Measurements from ENCODE around the gene PIK3C3.

Gene PIK3C3

DNA sequence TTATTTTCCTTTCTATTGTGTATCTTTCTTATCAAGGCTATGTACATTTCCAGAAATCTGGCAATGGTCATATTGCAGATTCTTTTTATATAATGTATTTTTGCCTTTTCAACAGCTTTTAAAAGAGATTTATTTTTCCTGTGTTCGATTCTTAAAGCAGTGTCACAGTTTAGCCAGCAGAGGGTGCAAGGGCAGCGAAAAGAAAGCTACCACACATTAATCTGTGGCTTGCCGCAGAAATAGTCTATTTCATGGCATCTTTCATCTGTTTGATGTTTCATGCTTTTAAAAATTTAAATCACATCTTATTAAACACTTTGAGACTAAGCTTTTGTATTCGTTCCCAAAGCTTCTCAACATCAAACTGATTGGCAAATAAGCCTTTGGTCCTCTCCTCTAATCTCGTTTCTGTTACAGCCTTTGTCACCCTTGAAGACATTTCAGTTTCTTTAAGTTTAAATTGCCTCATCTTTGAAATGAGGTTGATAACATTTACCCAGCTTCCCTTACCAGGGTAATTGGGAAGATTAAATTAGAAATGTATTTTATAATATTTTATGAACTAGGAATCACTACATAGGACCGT lies 73.3 kb downstream of the PIK3C3 start:
- TF ChIP-seq, protein P1, sequence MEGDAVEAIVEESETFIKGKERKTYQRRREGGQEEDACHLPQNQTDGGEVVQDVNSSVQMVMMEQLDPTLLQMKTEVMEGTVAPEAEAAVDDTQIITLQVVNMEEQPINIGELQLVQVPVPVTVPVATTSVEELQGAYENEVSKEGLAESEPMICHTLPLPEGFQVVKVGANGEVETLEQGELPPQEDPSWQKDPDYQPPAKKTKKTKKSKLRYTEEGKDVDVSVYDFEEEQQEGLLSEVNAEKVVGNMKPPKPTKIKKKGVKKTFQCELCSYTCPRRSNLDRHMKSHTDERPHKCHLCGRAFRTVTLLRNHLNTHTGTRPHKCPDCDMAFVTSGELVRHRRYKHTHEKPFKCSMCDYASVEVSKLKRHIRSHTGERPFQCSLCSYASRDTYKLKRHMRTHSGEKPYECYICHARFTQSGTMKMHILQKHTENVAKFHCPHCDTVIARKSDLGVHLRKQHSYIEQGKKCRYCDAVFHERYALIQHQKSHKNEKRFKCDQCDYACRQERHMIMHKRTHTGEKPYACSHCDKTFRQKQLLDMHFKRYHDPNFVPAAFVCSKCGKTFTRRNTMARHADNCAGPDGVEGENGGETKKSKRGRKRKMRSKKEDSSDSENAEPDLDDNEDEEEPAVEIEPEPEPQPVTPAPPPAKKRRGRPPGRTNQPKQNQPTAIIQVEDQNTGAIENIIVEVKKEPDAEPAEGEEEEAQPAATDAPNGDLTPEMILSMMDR (IDR thresholded peaks at IDR 0.05; ENCODE audit: low read depth, low read length, missing control alignments): peak; percentile 81
- H3K4me3 ChIP-seq (replicated peaks; ENCODE audit: low read depth, low read length): no peak overlapping the region
- DNase-seq (ENCODE audit: extremely low read depth, low read depth): no peak

DNA sequence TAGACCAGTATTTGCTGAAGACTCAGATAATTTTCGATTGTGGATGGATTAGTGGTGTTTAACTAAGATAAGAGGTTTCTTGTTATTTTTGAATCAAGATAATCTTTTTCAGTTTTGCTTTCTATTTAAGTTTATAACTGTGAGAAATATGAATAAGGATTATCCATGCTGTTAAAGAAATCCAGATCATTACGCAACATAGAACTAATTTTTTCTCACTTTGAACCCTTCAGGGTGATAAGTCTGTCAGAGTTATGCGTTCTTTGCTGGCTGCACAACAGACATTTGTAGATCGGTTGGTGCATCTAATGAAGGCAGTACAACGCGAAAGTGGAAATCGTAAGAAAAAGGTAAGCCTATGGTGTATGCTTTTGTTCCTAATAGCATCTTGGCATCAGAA lies 74.1 kb downstream of the PIK3C3 start:
- no peak overlapping the region for H3K4me3 ChIP-seq (replicated peaks; ENCODE audit: low read depth, low read length)
- TF ChIP-seq, protein P1 (IDR thresholded peaks at IDR 0.05; ENCODE audit: low read depth, low read length, missing control alignments): no peak
- no peak for DNase-seq (ENCODE audit: extremely low read depth, low read depth)

DNA sequence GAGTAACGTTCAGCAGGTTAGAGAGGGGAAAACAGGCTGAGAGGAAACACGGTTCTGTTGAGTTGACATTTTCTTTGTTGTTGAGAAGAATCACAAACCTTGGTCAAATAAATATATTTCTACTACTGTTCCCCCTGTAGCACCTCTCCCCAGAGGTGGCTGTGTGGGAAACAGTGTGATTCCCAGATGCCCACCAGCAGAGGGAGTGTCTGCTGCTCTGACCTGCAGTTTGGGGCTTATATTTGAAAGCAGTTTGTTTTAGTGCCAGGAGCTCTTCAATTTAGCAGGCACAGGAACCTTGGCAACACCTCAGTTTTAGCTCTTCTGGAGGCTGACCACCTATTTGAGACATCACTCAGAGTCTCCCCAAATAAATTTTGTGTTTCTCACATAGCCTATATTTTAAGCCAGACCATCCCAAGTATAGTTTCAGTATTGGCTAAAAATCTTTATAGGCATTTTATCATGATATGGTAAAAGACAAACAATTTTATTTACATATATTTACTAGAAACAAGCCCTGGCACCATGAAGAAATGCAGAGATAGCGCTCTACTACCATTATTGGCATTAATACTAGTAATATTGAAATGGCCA lies 75.7 kb downstream of the PIK3C3 start:
- TF ChIP-seq, protein P1 (IDR thresholded peaks at IDR 0.05; ENCODE audit: low read depth, low read length, missing control alignments): peak; percentile 82
- DNase-seq (ENCODE audit: extremely low read depth, low read depth): peak; percentile 2
- no peak overlapping the region for H3K4me3 ChIP-seq (replicated peaks; ENCODE audit: low read depth, low read length)

DNA sequence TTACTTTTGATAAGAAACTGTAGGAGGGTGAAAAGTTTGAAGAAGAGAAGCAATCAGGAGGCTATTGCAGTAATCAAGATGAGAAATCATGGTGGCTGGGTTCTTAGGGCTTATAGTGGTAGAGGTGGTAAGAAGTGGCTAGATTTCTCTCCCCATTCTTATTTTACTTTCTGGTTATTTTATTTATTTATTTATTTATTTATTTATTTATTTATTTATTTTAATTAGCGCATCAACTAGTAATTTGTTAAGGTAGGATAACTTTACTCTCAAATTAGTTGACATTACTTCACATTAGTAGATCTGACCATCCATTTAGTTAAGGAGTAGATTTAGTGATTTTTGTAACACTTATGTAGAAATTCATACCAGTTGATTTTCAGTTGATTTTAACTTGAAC lies 77.4 kb downstream of the PIK3C3 start:
- no peak overlapping the region for H3K4me3 ChIP-seq (replicated peaks; ENCODE audit: low read depth, low read length)
- DNase-seq (ENCODE audit: extremely low read depth, low read depth): no peak
- TF ChIP-seq, protein P1 (IDR thresholded peaks at IDR 0.05; ENCODE audit: low read depth, low read length, missing control alignments): no peak

DNA sequence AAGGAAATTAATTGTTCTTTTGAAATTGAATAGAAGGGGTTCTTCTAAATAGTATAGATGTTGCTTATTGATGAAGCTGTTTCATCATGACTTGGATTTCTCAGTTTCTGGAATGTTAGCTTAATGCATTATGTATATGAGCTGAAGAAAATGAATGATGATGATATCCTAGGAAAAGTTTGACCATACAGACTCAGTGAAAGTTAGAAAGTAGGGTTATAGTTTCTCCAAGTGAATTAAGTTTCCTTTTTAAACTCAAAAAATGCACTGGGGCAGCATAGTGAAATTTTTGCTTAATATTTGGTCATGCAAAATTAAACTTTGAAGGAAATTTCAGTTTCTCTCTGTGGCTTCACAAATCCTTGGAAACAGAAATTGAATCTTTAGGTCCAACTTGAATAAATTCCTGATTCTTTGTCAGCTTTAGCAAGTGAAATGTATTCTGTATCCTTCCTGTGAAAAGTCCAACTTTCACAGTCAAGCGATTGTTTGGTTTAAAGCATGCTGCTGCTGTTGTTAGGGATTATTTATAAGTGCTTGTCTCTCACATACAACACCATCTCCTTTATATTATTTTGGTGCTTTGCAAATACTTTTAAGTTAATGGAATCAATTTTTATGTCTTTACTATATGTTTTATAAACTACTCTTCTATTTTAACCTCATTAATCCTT lies 78.2 kb downstream of the PIK3C3 start:
- no peak overlapping the region for H3K4me3 ChIP-seq (replicated peaks; ENCODE audit: low read depth, low read length)
- no peak for DNase-seq (ENCODE audit: extremely low read depth, low read depth)
- TF ChIP-seq, protein P1 (IDR thresholded peaks at IDR 0.05; ENCODE audit: low read depth, low read length, missing control alignments): no peak

DNA sequence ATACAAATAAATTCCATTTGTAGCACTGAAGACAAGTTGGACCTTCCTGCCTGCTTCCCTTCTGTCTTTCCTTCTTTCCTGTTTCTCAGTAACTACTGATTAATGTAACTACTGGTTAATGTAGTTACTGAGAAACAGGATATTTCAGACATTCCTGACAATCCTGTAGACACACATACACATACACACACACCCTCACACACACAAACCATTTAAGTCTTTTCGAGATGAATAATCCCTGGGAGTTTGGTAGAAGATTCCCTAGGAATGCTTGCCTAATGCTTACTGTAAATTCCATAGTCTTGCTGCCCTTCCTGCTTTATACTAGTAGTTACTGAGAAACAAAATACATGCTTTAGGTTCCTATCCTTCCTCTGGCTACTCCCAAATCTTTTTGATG lies 83.9 kb downstream of the PIK3C3 start:
- DNase-seq (ENCODE audit: extremely low read depth, low read depth): peak; percentile 43
- TF ChIP-seq, protein P1 (IDR thresholded peaks at IDR 0.05; ENCODE audit: low read depth, low read length, missing control alignments): no peak
- no peak overlapping the region for H3K4me3 ChIP-seq (replicated peaks; ENCODE audit: low read depth, low read length)
